Uterus (tissue), 2 donors: ENCODE measurements around the gene ELAC1.

Experiments
- CTCF ChIP-seq, 4 experiments: fragments of 200-600 bp in 2 of 4; fragments of 450-650 bp in 2 of 4; sonication (generic) in 2 of 4; IDR thresholded peaks; one replicate each; pipeline ENCODE4 v1.5.1; 2016 to 2019; ENCODE audit warnings: antibody characterized with exemption in 4 of 4, mild to moderate bottlenecking in 2 of 4, moderate library complexity in 1 of 4
- POLR2A ChIP-seq, 2 donors: fragments of 450-650 bp; IDR thresholded peaks; one replicate each; pipeline ENCODE4 v1.6.1; 2016; ENCODE audit warnings: antibody characterized with exemption in 2 of 2, mild to moderate bottlenecking in 1 of 2, moderate library complexity in 1 of 2

- TF ChIP-seq CTCF (IDR thresholded peaks at IDR 0.05) (no peak), POLR2A (IDR thresholded peaks at IDR 0.05) (no peak)
These were observed 49.7 kb upstream of the ELAC1 start for GRCh38 chr18:50918153-50918552.
